Esophagus squamous epithelium (tissue), 5 donors: ENCODE data around the gene DCHS1. TPM values are rescaled to one million over a fixed set of nuclear protein-coding genes. Genes with fewer than 3 reads are reported as not detected.

Source experiments
- DNase-seq: peaks from one replicate; lab custom pipeline; 2025; lab: John Stamatoyannopoulos, UW
- H3K27ac ChIP-seq, 4 donors: fragments of 200-600 bp; sonication (generic); one replicate each; pipeline ENCODE4 v1.5.1; 2016 to 2019; ENCODE audit warnings: mild to moderate bottlenecking in 1 of 4
- H3K27me3 ChIP-seq, 4 donors: fragments of 200-600 bp; sonication (generic); 1 replicate in 3 of 4; 2 replicates in 1 of 4; pipeline versions ENCODE4 v1.5.1 to v1.6.0; 2017 to 2021; ENCODE audit warnings: antibody characterized with exemption in 1 of 4
- H3K36me3 ChIP-seq, 3 donors: fragments of 200-600 bp; sonication (generic); one replicate each; pipeline ENCODE4 v1.5.1; 2016 to 2019
- H3K4me1 ChIP-seq, 3 donors: fragments of 200-600 bp; sonication (generic); one replicate each; pipeline ENCODE4 v1.5.1; 2017 to 2019
- H3K4me3 ChIP-seq, 4 donors: fragments of 200-600 bp; sonication (generic); 1 replicate in 3 of 4; 2 replicates in 1 of 4; pipeline ENCODE4 v1.5.1; 2016 to 2019; ENCODE audit warnings: mild to moderate bottlenecking in 2 of 4, moderate library complexity in 1 of 4
- H3K9me3 ChIP-seq, 3 donors: fragments of 200-600 bp; sonication (generic); one replicate each; pipeline ENCODE4 v1.5.1; 2016 to 2019
- POLR2A ChIP-seq, 4 donors: fragments of 450-650 bp; IDR thresholded peaks; one replicate each; pipeline ENCODE4 v1.6.1; 2017; ENCODE audit warnings: antibody characterized with exemption in 4 of 4, mild to moderate bottlenecking in 4 of 4, moderate library complexity in 3 of 4
- WGBS, 2 donors: methylation state at CpG; one replicate each; pipeline ENCODE4 v1.1.5; 2018; 5-methylcytosine and 5-hydroxymethylcytosine counted together
- intact Hi-C: fragments of 100-400 bp; cut with DNase I; formaldehyde crosslinking; loops from one replicate; pipeline ENCODE4 v1.15.0; 2022
- total RNA-seq, 4 donors: library from RNA; depleted of rRNA; stranded (reverse); fragments of >200 nt; gene quantifications; one replicate each; pipeline ENCODE4 v1.1.0, GENCODE V29; 2016
- TF ChIP-seq, protein P1 (sequence below), 6 experiments: fragments of 450-650 bp in 4 of 6; fragments of 200-600 bp in 2 of 6; sonication (generic) in 2 of 6; IDR thresholded peaks; one replicate each; pipeline ENCODE4 v1.5.1; 2016 to 2019; ENCODE audit warnings: antibody characterized with exemption in 6 of 6, mild to moderate bottlenecking in 4 of 6, moderate library complexity in 4 of 6
- donor health status: DM: yes; HTN: yes; CAD: no.

The DCHS1 gene
- total RNA-seq, 4 donors from 2014 or later: 1.1 to 9.9 (median 2.3) TPM

DNA sequence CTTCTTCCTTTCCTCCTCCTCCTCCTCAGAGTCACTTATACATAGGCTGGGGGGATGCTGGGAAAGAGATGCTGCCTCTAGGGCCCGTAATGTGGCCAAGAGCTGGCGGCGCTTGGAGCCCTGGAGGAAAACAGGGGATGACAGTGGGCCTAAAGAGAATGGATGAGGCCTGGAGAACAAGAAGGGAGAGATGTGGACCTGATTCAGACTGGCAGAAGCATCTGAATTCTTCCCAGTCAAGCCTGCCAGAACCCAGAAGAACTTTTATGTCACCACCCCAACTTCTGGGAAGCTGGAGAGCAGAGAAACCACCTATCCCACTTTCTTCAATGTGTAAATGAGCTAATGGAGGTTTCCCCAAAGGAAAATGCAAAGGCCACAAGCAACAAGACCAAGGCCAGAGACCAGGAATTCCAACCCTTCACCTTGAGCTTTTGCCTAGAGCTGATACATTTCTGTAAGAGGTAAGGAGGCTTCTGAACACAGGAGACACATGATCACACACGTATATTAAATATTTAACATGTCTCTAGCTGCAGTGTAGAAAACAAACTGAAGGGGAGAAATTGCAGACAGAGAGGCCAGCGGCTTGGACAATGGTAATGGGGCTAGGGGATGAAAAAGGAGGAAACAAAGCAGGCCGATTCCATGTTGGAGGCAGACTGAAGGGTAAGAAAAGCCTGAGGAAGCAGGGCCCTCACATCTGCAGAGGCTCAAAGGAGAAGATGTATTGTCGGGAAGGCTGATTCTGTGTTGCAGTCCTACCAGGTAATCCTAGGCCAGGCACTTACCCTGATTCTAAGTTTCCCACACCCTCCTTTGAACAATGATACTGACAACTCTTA lies 53.3 kb downstream of the DCHS1 start:
- DNase-seq: no peak
- Histone ChIP-seq H3K4me3 (peak overlapping the region; percentile 81 to 92 (median 86)), H3K9me3 (no peaks in the 10 kb centered on the region), H3K27me3 (no peaks in the 10 kb centered on the region), H3K36me3 (peaks cover 9 to 48% (median 20%) of the 10 kb centered on the region in 3 donors), H3K4me1 (peaks cover 22 to 70% (median 44%) of the 10 kb centered on the region in 3 donors), H3K27ac (peak overlapping the region; percentile 4 to 99 (median 92))
- intact Hi-C loops: loop anchor here (5.0 kb wide), 1 partner anchor 80 kb away; the partner anchor contains the start of gene MRPL17
- 15 to 44% methylated on average over 4 to 7 of the region's 7 CpGs for WGBS, 2 donors
- no peak for TF ChIP-seq POLR2A (IDR thresholded peaks at IDR 0.05)
- TF ChIP-seq, protein P1, sequence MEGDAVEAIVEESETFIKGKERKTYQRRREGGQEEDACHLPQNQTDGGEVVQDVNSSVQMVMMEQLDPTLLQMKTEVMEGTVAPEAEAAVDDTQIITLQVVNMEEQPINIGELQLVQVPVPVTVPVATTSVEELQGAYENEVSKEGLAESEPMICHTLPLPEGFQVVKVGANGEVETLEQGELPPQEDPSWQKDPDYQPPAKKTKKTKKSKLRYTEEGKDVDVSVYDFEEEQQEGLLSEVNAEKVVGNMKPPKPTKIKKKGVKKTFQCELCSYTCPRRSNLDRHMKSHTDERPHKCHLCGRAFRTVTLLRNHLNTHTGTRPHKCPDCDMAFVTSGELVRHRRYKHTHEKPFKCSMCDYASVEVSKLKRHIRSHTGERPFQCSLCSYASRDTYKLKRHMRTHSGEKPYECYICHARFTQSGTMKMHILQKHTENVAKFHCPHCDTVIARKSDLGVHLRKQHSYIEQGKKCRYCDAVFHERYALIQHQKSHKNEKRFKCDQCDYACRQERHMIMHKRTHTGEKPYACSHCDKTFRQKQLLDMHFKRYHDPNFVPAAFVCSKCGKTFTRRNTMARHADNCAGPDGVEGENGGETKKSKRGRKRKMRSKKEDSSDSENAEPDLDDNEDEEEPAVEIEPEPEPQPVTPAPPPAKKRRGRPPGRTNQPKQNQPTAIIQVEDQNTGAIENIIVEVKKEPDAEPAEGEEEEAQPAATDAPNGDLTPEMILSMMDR (IDR thresholded peaks at IDR 0.05): no peak

DNA sequence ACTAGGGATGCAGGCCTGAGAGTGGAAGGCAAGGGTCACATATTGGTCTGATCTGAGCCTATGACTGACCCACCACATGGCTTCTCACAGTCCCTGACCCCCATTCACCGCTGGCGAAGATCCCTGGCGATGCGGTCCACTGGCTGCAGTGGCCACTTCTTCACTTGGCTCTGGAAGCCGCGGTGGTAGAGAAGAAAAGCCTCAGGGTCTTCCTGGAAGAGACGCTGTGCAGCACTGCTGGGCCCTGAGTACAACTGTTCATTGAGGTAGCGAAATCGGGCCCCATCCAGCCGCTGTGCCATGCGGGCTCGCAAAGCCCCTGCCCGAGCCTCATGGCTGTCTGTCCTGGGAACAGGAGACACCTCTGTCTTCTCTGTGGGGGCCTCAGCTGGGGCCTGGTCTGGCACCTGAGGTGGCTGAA lies 54.6 kb downstream of the DCHS1 start:
- Histone ChIP-seq H3K4me1 (peaks cover 16 to 69% (median 34%) of the 10 kb centered on the region in 3 donors), H3K27me3 (no peaks in the 10 kb centered on the region), H3K4me3 (no peak overlapping the region), H3K27ac (no peak overlapping the region), H3K9me3 (no peaks in the 10 kb centered on the region), H3K36me3 (peaks cover 9 to 60% (median 20%) of the 10 kb centered on the region in 3 donors)
- WGBS, 2 donors: 92 to 100% methylated on average over 5 to 11 of the region's 13 CpGs
- intact Hi-C loops: loop anchor here (5.0 kb wide), 1 partner anchor 81 kb away; the partner anchor contains the start of gene MRPL17
- no peak for TF ChIP-seq POLR2A (IDR thresholded peaks at IDR 0.05)
- TF ChIP-seq, protein P1 (IDR thresholded peaks at IDR 0.05): no peak
- DNase-seq: no peak

DNA sequence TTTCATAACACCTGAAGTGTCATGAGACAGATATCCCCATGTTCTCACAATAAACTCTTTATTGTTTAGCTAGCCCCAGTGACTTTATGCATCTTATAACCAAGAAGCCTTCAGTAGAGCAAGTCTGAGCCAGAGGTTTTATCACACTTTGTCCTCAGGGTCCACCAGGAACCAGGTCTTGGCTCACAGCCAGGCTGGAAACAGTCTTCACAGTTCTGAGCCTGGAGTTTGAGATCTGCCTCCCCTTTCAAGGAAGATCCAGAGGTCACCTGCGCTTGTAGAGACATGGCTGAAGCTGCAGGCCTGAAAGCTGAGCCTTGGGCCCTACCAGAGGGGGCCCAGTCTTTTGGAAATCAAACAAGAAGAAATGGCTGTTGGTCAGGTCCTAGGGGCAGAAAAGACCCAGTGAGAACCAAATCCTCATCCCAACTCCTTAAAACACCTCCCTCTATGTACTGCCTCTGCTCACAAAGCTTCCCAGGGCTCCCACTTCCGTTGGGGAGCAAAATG lies 55.7 kb downstream of the DCHS1 start:
- Histone ChIP-seq H3K4me3 (no peak overlapping the region), H3K36me3 (peaks cover 9 to 72% (median 23%) of the 10 kb centered on the region in 3 donors), H3K27ac (no peak overlapping the region), H3K4me1 (peaks cover 16 to 63% (median 26%) of the 10 kb centered on the region in 3 donors), H3K27me3 (no peaks in the 10 kb centered on the region), H3K9me3 (no peaks in the 10 kb centered on the region)
- no peak for DNase-seq
- WGBS, 2 donors: 64 to 83% methylated on average over 1 to 2 of the region's 2 CpGs
- TF ChIP-seq POLR2A (IDR thresholded peaks at IDR 0.05): no peak
- TF ChIP-seq, protein P1 (IDR thresholded peaks at IDR 0.05): no peak
- intact Hi-C loops: loop anchor here (5.0 kb wide), 1 partner anchor 82 kb away; the partner anchor contains the start of gene MRPL17

DNA sequence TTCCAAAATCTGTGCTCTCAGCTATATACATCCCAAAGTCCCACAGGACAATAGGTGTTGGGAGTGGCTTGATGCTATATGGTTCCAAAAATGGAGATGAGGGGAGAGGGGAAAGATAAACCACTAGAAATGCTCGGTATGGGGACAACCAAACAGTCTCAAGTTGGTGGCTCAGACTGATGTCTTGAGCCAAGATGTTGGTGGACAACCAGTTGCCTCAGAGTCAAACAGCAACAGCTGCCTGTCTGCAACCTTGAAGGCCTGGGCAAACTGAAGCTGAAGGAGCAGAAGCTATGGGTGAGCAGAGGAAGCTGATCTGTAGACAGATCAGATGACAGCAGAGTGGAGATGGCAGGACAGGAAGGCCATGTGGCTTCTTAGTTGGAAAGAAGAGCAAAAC lies 56.2 kb downstream of the DCHS1 start:
- WGBS, 2 donors: 63 to 88% methylated on average over 1 of the region's 1 CpG
- no peak overlapping the region for H3K27ac ChIP-seq
- no peak overlapping the region for H3K4me3 ChIP-seq
- H3K36me3 ChIP-seq: peaks cover 9 to 76% (median 23%) of the 10 kb centered on the region in 3 donors
- no peak for DNase-seq
- intact Hi-C loops: no loop called here
- TF ChIP-seq, protein P1 (IDR thresholded peaks at IDR 0.05): no peak
- TF ChIP-seq POLR2A (IDR thresholded peaks at IDR 0.05): no peak
- H3K27me3 ChIP-seq: no peaks in the 10 kb centered on the region
- peaks cover 16 to 58% (median 21%) of the 10 kb centered on the region in 3 donors for H3K4me1 ChIP-seq
- no peaks in the 10 kb centered on the region for H3K9me3 ChIP-seq

DNA sequence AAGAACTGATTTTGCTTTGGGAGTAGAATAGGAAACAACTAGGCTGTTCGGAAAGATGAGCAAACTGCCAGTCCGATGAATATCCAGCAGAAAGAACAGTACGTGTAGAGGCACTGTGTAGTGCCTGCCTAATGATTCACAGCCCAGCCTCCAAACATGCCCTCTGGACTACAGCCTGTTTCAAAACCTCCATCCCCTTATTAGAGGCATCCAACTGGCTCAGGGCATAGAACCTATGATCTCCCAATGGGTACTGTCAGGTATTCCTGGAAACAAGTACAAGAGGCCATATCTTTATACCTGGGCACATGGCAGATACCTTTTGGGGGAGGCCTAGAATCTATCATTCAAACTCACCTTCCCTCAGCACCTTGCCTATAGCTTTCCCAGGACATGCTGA lies 57.1 kb downstream of the DCHS1 start:
- no peak for TF ChIP-seq POLR2A (IDR thresholded peaks at IDR 0.05)
- TF ChIP-seq, protein P1 (IDR thresholded peaks at IDR 0.05): no peak
- intact Hi-C loops: no loop called here

More for the DNA sequence above, 57.1 kb downstream of the DCHS1 start:
- Histone ChIP-seq H3K36me3 (peaks cover 9 to 83% (median 23%) of the 10 kb centered on the region in 3 donors), H3K27me3 (no peaks in the 10 kb centered on the region), H3K9me3 (no peaks in the 10 kb centered on the region), H3K27ac (peak overlapping the region in 2 of 4 donors; percentile 37 to 62), H3K4me1 (peaks cover 16 to 55% (median 21%) of the 10 kb centered on the region in 3 donors), H3K4me3 (no peak overlapping the region)
- no peak for DNase-seq
- 42 to 76% methylated on average over 3 of the region's 3 CpGs for WGBS, 2 donors
